Lung (tissue), 12 donors: ENCODE results near the gene TGFBR1. TPM values are rescaled to one million over a fixed set of nuclear protein-coding genes. Genes with fewer than 3 reads are reported as not detected.

Experiments
- ATAC-seq: fragments of 200-7000 bp; cut with Tn5 transposase; one replicate; pipeline ENCODE4 v1.9.1; 2020; ENCODE audit warnings: moderate number of reproducible peaks; ENCODE audit not compliant: insufficient read depth, low FRiP score
- DNase-seq, 3 donors: peaks; one replicate each; pipeline ENCODE4 v3.0.0-alpha.2; 2013 to 2017
- H3K27ac ChIP-seq, 2 donors: one replicate each; pipeline ENCODE4 v1.5.1; 2013; ENCODE audit warnings: mild to moderate bottlenecking in 2 of 2, moderate library complexity in 2 of 2, control low read depth in 1 of 2, inconsistent platforms in 1 of 2, low read depth in 1 of 2, low read length in 1 of 2
- H3K27me3 ChIP-seq, 3 donors: one replicate each; pipeline ENCODE4 v1.5.1; 2013; ENCODE audit warnings: low read length in 2 of 3; ENCODE audit not compliant: control insufficient read depth in 3 of 3, insufficient read depth in 3 of 3
- H3K36me3 ChIP-seq, 4 donors: one replicate each; pipeline ENCODE4 v1.5.1; 2013; ENCODE audit warnings: low read length in 4 of 4, mild to moderate bottlenecking in 1 of 4, moderate library complexity in 1 of 4; ENCODE audit not compliant: control insufficient read depth in 4 of 4, insufficient read depth in 4 of 4
- H3K4me1 ChIP-seq, 5 donors: one replicate each; pipeline ENCODE4 v1.5.1; 2013; ENCODE audit warnings: low read length in 5 of 5, mild to moderate bottlenecking in 2 of 5, moderate library complexity in 1 of 5; ENCODE audit not compliant: control insufficient read depth in 5 of 5, insufficient read depth in 5 of 5
- H3K4me3 ChIP-seq: one replicate; pipeline ENCODE4 v1.5.1; 2013; ENCODE audit warnings: mild to moderate bottlenecking, control low read depth, moderate library complexity
- H3K9ac ChIP-seq, 2 donors: one replicate each; pipeline ENCODE4 v1.5.1; 2013; ENCODE audit warnings: low read length in 2 of 2, control low read depth in 1 of 2; ENCODE audit not compliant: insufficient read depth in 1 of 2
- H3K9me3 ChIP-seq, 4 donors: one replicate each; pipeline ENCODE4 v1.5.1; 2013; ENCODE audit warnings: low read length in 3 of 4, mild to moderate bottlenecking in 1 of 4, moderate library complexity in 1 of 4; ENCODE audit not compliant: control insufficient read depth in 4 of 4, insufficient read depth in 3 of 4
- WGBS, 2 donors: extraction: QIAGEN DNeasy Blood & Tissue Kit; methylation state at CpG; one replicate each; pipeline ENCODE4 v1.1.7; 2013; 5-methylcytosine and 5-hydroxymethylcytosine counted together
- polyA plus RNA-seq, 2 donors: library from polyadenylated mRNA; stranded (reverse); fragments of 200-250 nt; gene quantifications; one replicate each; pipeline ENCODE4 v1.2.1, GENCODE V29; 2013
- total RNA-seq, 2 donors: library from RNA; depleted of rRNA in 1 of 2; stranded (reverse); fragments of >200 nt in 1 of 2; gene quantifications; one replicate each; pipeline ENCODE4 v1.2.1, GENCODE V29; 2014 to 2021
- TF ChIP-seq, protein P1 (sequence below): IDR thresholded peaks from 2 replicates; pipeline ENCODE4 v1.5.1; 2012; ENCODE audit warnings: mild to moderate bottlenecking; ENCODE audit errors: control extremely low read depth, extremely low read depth
- donor health status: control.
- donor health status: control.
- donor health status: Bipolar disorder and iron deficiency.
- donor health status: healthy.
- donor health status: DM: yes; HTN: yes; CAD: no.

TGFBR1 gene
- total and polyA plus RNA-seq, 4 donors = 14.2 to 73.2 (median 28.9) TPM

DNA sequence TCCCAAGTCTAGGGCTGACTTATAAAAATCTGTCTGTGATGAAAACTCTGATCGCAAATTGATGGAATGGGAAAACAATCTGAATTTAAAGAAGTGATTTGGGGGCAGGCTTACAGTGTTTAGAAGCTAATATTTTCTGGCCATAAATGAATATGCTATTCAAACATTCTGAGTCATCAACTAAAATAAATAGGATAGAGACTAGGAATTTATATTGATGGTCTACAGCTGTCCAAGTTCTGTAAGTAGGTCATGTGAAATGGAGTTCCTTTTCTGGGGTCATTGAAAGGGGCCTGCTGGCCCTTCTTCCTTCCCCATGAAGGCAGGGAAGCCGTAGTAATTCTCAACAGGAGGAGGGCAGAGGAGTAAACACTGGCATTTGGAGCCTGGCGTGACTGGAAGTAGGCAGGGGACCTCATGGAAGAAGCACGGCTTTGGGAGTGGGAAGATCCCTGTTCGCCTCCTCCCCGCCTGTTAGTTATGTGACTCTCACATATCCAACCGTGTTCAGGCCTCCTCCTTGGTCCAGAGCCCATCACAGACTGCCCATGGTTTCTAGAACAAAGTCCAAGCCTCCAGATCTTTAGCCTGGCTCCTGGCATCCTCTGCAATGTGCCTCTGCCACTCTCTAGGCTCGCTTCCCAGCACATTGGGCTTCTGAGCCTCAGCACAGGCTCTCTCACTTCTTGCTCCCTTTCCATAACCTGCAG lies 85.1 kb downstream of the TGFBR1 start:
- Histone ChIP-seq H3K4me1 (peaks cover 0 to 6% (median 2%) of the 10 kb centered on the region in 5 donors), H3K36me3 (no peaks in the 10 kb centered on the region), H3K4me3 (no peak overlapping the region), H3K27ac (no peak overlapping the region), H3K9ac (no peak overlapping the region), H3K9me3 (no peaks in the 10 kb centered on the region), H3K27me3 (peaks cover 0 to 2% (median 0%) of the 10 kb centered on the region in 3 donors)
- WGBS, 2 donors = 79 to 86% methylated on average over 8 of the region's 8 CpGs
- TF ChIP-seq, protein P1, sequence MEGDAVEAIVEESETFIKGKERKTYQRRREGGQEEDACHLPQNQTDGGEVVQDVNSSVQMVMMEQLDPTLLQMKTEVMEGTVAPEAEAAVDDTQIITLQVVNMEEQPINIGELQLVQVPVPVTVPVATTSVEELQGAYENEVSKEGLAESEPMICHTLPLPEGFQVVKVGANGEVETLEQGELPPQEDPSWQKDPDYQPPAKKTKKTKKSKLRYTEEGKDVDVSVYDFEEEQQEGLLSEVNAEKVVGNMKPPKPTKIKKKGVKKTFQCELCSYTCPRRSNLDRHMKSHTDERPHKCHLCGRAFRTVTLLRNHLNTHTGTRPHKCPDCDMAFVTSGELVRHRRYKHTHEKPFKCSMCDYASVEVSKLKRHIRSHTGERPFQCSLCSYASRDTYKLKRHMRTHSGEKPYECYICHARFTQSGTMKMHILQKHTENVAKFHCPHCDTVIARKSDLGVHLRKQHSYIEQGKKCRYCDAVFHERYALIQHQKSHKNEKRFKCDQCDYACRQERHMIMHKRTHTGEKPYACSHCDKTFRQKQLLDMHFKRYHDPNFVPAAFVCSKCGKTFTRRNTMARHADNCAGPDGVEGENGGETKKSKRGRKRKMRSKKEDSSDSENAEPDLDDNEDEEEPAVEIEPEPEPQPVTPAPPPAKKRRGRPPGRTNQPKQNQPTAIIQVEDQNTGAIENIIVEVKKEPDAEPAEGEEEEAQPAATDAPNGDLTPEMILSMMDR = no peak
- no peak for ATAC-seq
- no peak for DNase-seq

DNA sequence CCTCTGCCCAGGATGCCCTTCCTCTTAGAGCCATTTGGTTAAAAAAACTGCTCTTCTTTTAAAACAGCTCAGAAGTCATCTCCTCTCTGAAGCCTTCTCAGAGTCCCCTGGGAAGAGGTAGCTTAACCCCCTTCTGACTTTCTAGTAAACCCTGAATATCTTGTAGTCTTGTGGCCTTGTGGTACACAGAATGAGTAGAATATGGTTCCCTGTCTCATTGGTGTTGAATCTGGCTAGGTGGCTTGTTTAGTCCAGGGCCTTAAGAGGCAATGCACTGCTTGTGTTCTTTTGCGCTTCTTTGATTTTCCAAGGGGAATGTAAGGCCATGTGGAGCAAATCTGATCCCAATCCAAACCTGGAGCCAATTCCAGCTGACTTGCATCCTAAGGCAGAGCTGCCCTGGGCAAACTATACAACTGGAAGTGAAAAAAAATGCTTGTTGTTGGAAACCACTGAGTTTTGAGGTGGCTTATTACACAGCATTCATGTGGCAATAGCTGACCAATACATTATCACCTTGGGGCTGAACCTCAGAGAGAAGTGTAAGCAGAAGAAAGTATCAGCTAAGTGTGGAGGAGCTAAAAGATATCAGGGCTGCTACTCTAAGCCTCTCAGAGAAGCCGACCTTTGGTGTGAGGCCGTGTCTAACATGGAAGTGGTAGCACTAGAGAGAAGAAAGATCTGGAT lies 85.8 kb downstream of the TGFBR1 start:
- ATAC-seq = no peak
- no peak overlapping the region for H3K9ac ChIP-seq
- H3K27ac ChIP-seq = no peak overlapping the region
- H3K4me1 ChIP-seq = peaks cover 0 to 4% (median 0%) of the 10 kb centered on the region in 5 donors
- no peaks in the 10 kb centered on the region for H3K36me3 ChIP-seq
- no peaks in the 10 kb centered on the region for H3K9me3 ChIP-seq
- no peak overlapping the region for H3K4me3 ChIP-seq
- peaks cover 0 to 2% (median 0%) of the 10 kb centered on the region in 3 donors for H3K27me3 ChIP-seq
- DNase-seq = no peak
- TF ChIP-seq, protein P1 = no peak
- WGBS, 2 donors = 92 to 98% methylated on average over 3 of the region's 3 CpGs

DNA sequence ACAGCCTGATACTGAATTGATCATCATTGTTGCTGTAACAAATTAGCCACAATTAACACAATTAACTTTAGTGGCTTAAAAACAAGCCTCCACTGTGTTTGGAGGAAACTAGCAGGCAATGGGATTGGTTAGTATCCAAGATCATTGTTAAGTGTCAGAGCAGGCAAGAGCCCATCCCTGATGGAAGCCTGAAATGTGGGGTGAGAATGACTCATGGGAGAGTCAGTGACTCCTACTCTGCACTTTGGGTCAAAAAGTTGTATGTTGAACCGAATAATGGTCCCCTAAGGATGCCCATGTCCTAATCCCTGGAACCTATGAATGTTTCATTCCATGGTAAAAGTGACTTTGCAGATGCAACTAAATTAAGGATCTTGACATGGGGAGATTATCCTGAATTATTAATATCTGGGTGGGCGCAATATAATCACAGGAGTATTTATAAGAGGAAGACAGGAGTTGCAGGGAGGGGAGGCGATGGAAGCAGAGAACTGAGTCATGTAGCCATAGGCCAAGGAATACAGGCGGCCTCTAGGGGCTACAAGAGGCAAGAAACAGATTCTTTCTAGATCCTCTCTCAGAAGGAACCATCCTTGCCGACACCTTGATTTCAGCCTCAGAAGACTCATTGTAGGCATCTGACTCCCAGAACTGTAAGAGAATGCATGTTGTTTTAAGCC lies 88.0 kb downstream of the TGFBR1 start:
- no peak overlapping the region for H3K4me3 ChIP-seq
- TF ChIP-seq, protein P1 = no peak
- H3K36me3 ChIP-seq = no peaks in the 10 kb centered on the region
- H3K9me3 ChIP-seq = no peaks in the 10 kb centered on the region
- DNase-seq (no peak), ATAC-seq (no peak)
- peaks cover 0 to 4% (median 0%) of the 10 kb centered on the region in 5 donors for H3K4me1 ChIP-seq
- H3K27ac ChIP-seq = no peak overlapping the region
- WGBS, 2 donors = 85 to 88% methylated on average over 5 of the region's 5 CpGs
- H3K9ac ChIP-seq = no peak overlapping the region
- no peaks in the 10 kb centered on the region for H3K27me3 ChIP-seq
